Activated naive CD4-positive, alpha-beta T cell treated with anti-CD3 and anti-CD28 coated beads, Interleukin-2, amount 50 U/mL, for 16 hours (primary cell): ENCODE measurements around the gene FADS2.
"Not testable (repeated sequence)": the region's sequence is repeated elsewhere in the genome, so short reads cannot be mapped to it uniquely, and the experiment has no call there.

Experiments
- DNase-seq: peaks from one replicate; pipeline ENCODE4 v3.0.0-alpha.2; 2020

Gene FADS2

GRCh38 chr11:61869708-61870451 is 41.8 kb downstream of the FADS2 start:
- DNase-seq: no peak

GRCh38 chr11:61870541-61871031 is 42.5 kb downstream of the FADS2 start:
- DNase-seq: no peak

GRCh38 chr11:61871158-61871597 is 43.1 kb downstream of the FADS2 start:
- peak; percentile 66 for DNase-seq

- no peak for DNase-seq
Observed at GRCh38 chr11:61872935-61873565, 45.0 kb downstream of the FADS2 start.

- no peak for DNase-seq
Observed at GRCh38 chr11:61873588-61874376, 45.7 kb downstream of the FADS2 start.

- no peak for DNase-seq
Observed at GRCh38 chr11:61874377-61874809, 46.3 kb downstream of the FADS2 start.

- no peak for DNase-seq
Observed at GRCh38 chr11:61874853-61875252, 46.8 kb downstream of the FADS2 start.

GRCh38 chr11:61875698-61876097 is 47.6 kb downstream of the FADS2 start:
- DNase-seq: no peak

GRCh38 chr11:61879152-61879551 is 51.1 kb downstream of the FADS2 start:
- DNase-seq: no peak

- no peak for DNase-seq
Observed at GRCh38 chr11:61880031-61880430, 51.9 kb downstream of the FADS2 start.

- DNase-seq: no peak
Observed at GRCh38 chr11:61880454-61880853, 52.4 kb downstream of the FADS2 start.

GRCh38 chr11:61881397-61881796 is 53.3 kb downstream of the FADS2 start:
- no peak for DNase-seq

- not testable (repeated sequence) for DNase-seq
Observed at GRCh38 chr11:61882267-61882666, 54.2 kb downstream of the FADS2 start.

GRCh38 chr11:61882879-61883278 is 54.8 kb downstream of the FADS2 start:
- DNase-seq: no peak

- DNase-seq: no peak
Observed at GRCh38 chr11:61883327-61883726, 55.2 kb downstream of the FADS2 start.

GRCh38 chr11:61883947-61884346 is 55.8 kb downstream of the FADS2 start:
- no peak for DNase-seq

GRCh38 chr11:61885166-61885778 is 57.2 kb downstream of the FADS2 start:
- no peak for DNase-seq

- no peak for DNase-seq
Observed at GRCh38 chr11:61885784-61886580, 57.9 kb downstream of the FADS2 start.

- DNase-seq: no peak
Observed at GRCh38 chr11:61886643-61887042, 58.5 kb downstream of the FADS2 start.

- DNase-seq: no peak
Observed at GRCh38 chr11:61887839-61888494, 59.9 kb downstream of the FADS2 start.

GRCh38 chr11:61888590-61888989 is 60.5 kb downstream of the FADS2 start:
- DNase-seq: no peak

- DNase-seq: no peak
Observed at GRCh38 chr11:61889831-61890230, 61.7 kb downstream of the FADS2 start.
